H1 (cell line): ENCODE results near the gene SMIM44. TPM values are rescaled to one million over a fixed set of nuclear protein-coding genes. Genes with fewer than 3 reads are reported as not detected.

Source experiments
- CEBPB ChIP-seq: IDR thresholded peaks from 2 replicates; pipeline ENCODE4 v1.6.1; 2012; ENCODE audit warnings: low read depth, low read length
- NANOG ChIP-seq: IDR thresholded peaks from 2 replicates; pipeline ENCODE4 v1.6.1; 2011; ENCODE audit warnings: low read length, low read depth, mild to moderate bottlenecking, inconsistent platforms; ENCODE audit not compliant: insufficient read depth, poor library complexity, severe bottlenecking
- TAF7 ChIP-seq: optimal IDR thresholded peaks from 2 replicates; pipeline ENCODE3; 2011; ENCODE audit warnings: low read depth, mild to moderate bottlenecking, inconsistent platforms, low read length, moderate library complexity, borderline replicate concordance
- polyA plus RNA-seq, 7 experiments: library from polyadenylated mRNA; depleted of rRNA in 3 of 7; stranded (reverse) in 5 of 7; unstranded in 2 of 7; fragments of >200 nt in 5 of 7; fragments of 200-250 nt in 2 of 7; gene quantifications; 1 replicate in 5 of 7; 2 replicates in 1 of 7; 4 replicates in 1 of 7; pipeline versions ENCODE4 v1.2.1 to v1.2.3, GENCODE V29; 2011 to 2013; ENCODE audit warnings: missing spikeins in 2 of 7, mixed read lengths in 2 of 7
- total RNA-seq: library from RNA; stranded (reverse); fragmentation: NEBNext Ultra II Directional; extraction: Animal tissue kit (Norgen Biotek cat#: 25700); gene quantifications from 2 replicates; pipeline ENCODE4 v1.2.1, GENCODE V29; 2021

SMIM44 gene
- total and polyA plus RNA-seq, 2 of the 8 experiments (the other 6 are each of a cell fraction or from before 2014, with no cell fraction given) = not detected

DNA sequence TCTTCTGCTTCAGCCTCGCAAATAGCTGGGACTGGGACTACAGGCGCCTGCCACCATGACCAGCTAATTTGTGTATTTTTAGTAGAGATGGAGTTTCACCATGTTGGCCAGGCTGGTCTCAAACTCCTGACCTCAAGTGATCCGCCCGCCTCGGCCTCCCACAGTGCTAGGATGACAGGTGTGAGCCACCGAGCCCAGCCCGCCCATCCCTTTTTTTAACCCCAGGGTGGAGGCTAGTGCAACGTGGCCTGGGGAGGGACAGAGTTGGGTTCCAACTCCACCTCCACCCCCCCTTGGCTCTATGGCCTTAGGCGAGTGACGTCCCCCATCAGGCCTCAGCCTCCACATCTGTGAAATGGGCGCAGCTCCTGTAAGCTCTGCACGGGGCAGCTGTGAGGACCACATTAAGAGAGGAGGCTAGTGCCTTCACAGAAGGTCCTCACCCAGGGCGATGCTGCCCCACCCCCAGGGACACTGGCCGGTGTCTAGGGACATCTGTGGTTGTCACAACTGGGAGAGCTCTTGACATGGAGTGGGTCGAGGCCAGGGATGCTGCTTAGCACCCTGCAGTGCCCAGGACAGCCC, 40.7 kb downstream of the SMIM44 start (continued):
- TF ChIP-seq TAF7 (no peak), NANOG (no peak), CEBPB (no peak)
